ENCODE measurements around the gene CCNG2.

Gene CCNG2

GRCh38 chr4:77179519-77179918, 22.5 kb downstream of the CCNG2 start:
- no peak for DNase-seq

- DNase-seq, result no peak
Observed at GRCh38 chr4:77181720-77182119, 24.7 kb downstream of the CCNG2 start.

GRCh38 chr4:77183777-77184420, 26.9 kb downstream of the CCNG2 start:
- no peak for DNase-seq

DNA sequence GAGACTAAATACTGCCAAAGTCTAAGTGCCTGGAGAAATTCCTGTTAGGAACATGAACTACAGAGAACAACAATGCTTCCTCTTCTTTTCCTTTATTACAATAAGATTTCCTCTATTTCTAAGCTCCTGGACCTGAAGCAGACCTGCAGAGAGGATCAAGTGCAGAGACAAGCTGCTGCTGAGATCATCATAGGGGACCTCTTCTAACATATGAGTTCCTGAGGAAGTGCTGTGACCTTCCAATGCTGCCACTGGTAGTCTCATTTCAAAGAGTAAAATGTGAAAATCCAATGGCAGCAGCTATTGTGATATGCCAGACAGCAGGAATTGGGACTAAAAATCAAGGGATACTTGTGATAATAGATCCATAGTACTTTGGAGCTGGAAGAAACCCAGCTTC, 28.0 kb downstream of the CCNG2 start:
- no peak for DNase-seq

DNA sequence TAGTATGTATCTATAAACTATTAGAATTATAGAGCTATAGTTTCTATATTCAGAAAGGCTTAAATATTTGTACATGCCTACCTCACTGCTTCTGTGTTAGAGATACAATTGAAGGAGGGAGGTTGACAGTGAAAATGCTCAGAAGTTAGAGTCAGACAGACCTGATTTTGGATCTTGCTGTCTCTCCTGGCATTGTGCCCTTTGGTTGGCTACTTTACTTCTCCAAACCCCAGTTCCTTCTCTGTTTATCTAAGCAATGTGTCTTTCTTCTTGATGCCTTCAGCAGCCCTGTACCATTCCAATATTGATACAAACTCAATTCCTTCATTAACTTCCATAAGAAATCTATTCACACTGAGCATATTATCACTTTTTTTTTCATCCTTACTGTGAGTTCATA, 28.7 kb downstream of the CCNG2 start:
- no peak for DNase-seq

GRCh38 chr4:77187322-77187721, 30.3 kb downstream of the CCNG2 start:
- DNase-seq, result no peak

- DNase-seq, result no peak
Observed at GRCh38 chr4:77188498-77189220, 31.7 kb downstream of the CCNG2 start.

DNA sequence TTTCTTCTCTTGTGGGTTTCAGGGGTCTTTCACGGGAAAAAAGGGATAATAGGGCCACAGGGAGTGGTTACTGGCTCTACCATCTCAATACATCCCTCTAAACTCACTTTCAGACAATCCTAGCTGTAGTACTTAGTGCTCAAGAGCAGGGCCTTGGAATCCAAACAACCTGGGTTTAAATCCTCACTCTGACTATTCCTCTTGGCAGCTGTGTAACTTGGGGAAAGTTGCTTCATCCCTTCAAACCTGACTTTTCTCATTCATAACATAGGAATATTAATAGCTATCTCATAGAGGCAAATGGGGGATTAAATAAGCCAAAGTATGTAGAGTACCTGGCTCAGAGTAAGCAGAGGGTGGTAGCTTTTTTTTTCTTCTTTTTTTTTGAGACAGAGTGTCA, 32.4 kb downstream of the CCNG2 start:
- no peak for DNase-seq

GRCh38 chr4:77190053-77190452, 33.0 kb downstream of the CCNG2 start:
- no peak for DNase-seq

GRCh38 chr4:77193046-77193445, 36.0 kb downstream of the CCNG2 start:
- no peak for DNase-seq

GRCh38 chr4:77193511-77194102, 36.6 kb downstream of the CCNG2 start:
- no peak for DNase-seq

DNA sequence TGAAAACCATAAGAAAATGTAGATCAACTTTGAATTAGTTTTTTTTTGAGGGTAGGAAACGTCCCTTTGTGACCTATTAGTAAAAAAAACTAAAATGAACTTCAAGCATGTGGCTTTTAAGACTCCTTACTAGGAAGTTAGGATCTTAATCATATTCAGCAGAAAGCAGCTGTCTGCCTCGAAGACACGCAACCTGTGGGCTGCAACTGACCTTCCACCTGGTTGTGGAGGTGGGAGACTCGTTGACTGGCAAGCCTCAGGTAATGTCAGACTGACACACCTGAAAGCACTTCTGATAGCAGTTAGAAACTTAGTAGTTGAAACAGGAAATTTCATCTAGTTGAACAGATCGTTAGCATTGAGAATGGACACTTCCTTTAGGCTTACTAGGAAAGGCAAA, 37.4 kb downstream of the CCNG2 start:
- no peak for DNase-seq

DNA sequence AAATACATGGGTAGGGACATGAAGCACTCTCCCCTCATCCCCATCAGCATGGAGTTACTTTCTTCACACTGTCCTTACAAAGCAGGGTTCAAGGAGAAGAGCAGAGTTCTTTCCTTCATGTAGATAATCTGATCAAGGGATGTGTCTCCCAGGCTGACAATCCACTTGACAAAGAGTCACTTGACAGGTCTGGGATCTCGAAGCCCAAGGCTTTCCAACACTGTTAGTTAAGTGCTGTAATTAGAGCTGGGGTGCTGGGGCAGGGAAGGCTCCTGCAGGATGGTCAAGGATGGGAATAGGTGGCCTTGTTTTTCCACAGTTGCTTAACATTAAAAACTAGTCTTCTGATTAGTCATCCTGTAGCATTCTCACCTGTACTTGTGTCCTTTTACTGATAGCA, 38.0 kb downstream of the CCNG2 start:
- DNase-seq, result no peak

GRCh38 chr4:77196866-77197265, 39.9 kb downstream of the CCNG2 start:
- no peak for DNase-seq

- no peak for DNase-seq
Observed at GRCh38 chr4:77197361-77197760, 40.4 kb downstream of the CCNG2 start.

- DNase-seq, result no peak
Observed at GRCh38 chr4:77197831-77198230, 40.8 kb downstream of the CCNG2 start.

DNA sequence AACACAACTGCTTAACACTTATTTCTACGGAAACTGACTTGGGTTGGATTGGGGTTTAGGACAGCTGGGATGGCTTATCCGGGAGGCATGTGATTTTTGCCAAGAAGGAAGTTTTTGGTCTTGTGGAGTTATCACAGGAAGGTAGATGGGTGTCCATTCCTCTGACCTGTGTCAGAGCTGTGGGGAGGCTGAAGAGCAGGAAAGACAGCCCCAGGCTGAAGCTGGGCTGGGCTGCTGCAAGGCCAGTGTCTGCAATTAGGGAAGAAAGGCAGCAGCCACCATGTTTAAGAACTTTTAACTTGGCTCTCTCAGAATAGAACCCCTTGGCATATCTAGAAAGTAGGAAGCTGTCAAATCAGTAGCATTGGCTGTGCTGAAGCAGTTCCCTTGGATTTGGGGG, 42.3 kb downstream of the CCNG2 start:
- DNase-seq, result no peak

GRCh38 chr4:77199701-77200100, 42.7 kb downstream of the CCNG2 start:
- no peak for DNase-seq

GRCh38 chr4:77201343-77201742, 44.3 kb downstream of the CCNG2 start:
- DNase-seq, result no peak

DNA sequence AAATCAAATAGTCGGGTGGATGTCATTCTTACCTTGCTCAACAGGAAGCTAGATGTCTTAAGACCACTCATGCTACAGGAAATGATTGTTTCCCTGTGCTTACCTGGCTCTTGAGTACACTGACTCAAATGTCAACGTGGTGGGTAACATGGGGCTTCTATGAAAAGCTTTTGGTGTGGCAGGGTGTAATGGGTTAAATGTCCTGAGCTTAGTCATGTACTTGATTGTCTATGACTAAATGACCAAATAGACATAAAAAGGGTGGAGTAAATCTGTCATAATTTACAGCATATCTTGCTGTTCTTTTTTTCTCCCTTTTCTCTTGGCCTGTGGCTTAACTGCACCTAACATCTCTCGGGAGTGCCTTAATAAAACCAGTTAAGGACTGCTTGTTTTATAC, 44.9 kb downstream of the CCNG2 start:
- DNase-seq, result no peak

DNA sequence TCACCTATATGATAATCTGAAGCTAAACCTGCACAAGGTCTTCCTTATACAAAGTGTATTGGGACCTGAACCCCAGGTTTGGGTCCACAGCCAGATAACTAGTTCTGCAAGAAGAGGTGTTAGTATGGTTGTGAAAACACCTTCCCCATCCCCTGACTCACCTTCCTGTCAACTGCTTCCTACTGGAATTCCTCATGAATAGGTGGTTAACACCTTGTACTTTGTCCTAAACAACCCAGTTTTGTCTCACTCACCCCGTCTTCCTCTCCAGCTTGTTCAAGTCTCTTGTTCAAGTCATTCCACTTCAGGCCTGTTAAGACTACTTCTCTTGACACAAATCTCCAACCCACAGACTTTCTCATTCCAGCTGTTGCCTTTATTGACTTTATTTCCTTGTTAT, 45.5 kb downstream of the CCNG2 start:
- no peak for DNase-seq

DNA sequence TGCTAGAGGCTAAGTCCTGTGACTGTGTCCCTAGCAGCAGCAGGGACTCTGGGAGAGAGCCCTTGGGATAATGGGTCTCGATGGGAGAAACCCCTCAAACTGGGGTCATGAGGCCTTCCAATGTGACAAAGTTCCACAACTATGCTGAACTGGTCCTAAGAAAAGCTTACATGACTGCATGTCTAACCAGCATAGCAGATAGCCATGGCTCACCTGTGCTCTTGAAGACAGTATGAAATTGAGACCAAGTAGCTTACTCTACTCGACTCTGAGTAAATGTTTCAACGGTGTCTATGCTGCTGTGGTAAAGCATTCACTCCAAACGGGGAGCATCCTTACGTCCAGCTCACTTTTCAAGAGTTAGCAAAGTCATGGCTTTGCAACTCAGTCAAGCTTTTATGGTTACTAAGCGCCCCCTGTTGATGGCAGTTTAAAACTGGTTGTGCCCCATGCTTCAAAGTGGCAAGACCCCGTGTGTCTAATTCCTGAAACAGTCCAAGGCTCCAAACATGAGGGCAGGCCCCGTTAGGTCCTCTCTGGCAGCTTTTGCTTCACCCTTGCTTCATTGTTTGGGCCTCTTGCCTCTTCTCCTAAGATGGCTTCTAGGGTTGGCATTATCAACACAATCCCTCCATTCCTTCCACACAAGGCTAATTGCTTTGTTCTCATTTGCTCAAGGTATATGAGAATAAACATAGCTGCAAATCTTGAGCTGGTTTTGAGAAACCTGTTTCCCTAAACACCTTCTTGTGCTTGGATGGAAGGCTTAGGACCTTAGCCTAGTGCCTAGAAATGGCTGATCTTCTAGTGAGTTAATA, 46.6 kb downstream of the CCNG2 start:
- DNase-seq, result peak; percentile 28

GRCh38 chr4:77204621-77205020, 47.6 kb downstream of the CCNG2 start:
- DNase-seq, result no peak

- DNase-seq, result no peak
Observed at GRCh38 chr4:77209012-77209411, 52.0 kb downstream of the CCNG2 start.

Measured in 8988T (cell line).